Stimulated activated CD8-positive, alpha-beta memory T cell treated with anti-CD3 and anti-CD28 coated beads, Interleukin-12 subunit alpha, Interleukin-12 subunit beta, amount 100 ng/mL, for 1 hour (primary cell): ENCODE results near the gene ARSD.
"Not testable (repeated sequence)": the region's sequence is repeated elsewhere in the genome, so short reads cannot be mapped to it uniquely, and the experiment has no call there.

Source experiments
- DNase-seq: peaks from one replicate; pipeline ENCODE4 v3.0.0-alpha.2; 2020; ENCODE audit warnings: low read depth

The ARSD gene, protein sequence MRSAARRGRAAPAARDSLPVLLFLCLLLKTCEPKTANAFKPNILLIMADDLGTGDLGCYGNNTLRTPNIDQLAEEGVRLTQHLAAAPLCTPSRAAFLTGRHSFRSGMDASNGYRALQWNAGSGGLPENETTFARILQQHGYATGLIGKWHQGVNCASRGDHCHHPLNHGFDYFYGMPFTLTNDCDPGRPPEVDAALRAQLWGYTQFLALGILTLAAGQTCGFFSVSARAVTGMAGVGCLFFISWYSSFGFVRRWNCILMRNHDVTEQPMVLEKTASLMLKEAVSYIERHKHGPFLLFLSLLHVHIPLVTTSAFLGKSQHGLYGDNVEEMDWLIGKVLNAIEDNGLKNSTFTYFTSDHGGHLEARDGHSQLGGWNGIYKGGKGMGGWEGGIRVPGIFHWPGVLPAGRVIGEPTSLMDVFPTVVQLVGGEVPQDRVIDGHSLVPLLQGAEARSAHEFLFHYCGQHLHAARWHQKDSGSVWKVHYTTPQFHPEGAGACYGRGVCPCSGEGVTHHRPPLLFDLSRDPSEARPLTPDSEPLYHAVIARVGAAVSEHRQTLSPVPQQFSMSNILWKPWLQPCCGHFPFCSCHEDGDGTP

DNA sequence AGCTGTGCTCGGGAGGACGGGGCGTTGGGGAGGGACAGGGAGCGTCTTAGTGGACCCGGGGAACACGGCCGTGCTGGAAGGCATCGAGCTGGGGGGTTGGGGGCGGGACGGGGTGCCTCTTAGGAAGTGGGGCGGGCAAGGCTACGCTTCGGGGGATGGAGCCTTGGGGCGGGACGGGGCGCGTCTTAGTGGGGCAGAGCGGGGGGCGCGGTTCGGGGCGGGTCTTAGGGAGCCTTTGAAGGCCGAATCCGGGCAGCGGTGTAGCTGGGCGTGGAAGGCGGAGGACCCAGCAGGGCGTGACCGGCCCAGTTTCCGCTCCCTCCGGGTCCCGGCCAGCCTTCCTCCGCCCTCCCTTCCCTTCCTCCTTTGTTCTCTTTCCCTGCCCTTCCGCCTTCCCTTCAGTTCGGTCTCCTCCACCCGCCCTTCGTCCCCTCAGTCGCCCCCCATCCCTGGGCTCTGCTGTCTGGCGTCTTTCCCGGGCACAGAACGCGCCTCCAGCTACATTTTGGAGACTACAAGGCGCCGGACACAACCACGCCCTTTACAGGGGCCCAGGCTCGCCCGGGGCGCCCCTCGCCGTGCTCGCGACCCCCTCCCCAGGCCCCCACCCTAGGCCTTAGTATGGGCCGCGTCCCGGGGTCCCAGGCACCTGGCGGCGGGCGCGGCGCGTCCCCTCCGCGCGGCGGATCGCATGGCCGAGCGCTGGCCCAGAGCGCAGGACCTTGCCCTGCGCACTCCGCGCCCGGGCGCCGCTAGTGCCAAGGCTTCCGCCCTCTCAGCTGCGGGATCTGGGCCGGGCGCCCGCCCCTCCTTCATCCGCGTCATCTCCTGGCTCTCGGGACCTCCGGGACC lies at the start of gene ARSD:
ARSD (minus strand) TSS at position 757 of the 852 bp plus-strand sequence; CDS start at position 693, 64 bp downstream.
- no peak for DNase-seq

DNA sequence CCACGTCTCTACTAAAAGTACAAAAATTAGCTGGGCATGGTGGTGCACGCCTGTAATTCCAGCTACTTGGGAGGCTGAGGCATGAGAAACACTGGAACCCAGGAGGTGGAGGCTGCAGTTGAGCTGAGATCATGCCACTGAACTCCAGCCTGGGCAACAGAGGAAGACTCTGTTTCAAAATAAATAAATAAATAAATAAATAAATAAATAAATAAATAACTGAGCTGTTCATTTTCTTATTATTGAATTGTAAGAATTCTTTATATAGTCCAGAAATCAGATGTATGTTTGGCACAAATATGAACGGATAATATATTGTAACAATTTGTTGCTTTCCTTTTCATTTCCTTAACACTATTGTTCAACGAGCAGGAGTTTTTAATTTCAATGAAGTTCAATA lies 49.5 kb upstream of the ARSD start:
- not testable (repeated sequence) for DNase-seq

DNA sequence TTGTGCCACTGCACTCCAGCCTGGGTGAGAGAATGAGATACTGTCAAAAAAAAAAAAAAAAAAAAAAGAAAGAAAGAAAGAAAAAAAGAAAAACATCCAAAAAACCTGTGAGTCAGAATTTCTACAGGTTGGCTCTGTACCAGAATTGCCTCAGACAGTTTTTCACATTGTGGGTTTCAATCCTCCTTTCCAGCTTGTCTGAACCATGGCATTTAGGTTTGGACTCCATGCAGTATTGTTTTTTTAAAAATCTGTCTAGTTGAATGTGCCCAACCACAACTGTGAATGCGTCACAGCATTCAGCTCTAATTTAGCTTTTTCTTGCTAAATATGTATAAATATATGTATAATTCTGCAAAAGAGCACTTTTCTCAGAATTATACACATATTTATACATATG lies 45.8 kb upstream of the ARSD start:
- no peak for DNase-seq

DNA sequence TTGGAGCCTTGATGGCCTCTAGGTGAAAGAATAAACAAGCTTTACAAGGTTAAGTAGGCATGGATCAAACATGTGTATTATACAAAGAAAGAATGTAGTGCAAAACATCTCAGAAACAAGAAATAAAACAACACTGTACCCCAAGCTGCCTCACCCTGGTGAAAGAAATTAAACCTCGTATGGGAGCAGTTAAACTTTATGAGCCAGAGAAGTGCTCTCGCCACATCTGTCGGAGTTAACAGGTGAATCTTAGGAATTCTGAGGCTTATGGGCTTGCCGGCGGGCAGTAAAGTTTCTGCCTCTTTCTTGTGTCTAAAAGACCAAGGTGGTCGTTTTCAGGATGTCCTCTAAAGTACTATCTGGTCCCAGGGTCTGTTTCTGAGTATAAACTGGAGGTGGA lies 43.3 kb upstream of the ARSD start:
- no peak for DNase-seq

DNA sequence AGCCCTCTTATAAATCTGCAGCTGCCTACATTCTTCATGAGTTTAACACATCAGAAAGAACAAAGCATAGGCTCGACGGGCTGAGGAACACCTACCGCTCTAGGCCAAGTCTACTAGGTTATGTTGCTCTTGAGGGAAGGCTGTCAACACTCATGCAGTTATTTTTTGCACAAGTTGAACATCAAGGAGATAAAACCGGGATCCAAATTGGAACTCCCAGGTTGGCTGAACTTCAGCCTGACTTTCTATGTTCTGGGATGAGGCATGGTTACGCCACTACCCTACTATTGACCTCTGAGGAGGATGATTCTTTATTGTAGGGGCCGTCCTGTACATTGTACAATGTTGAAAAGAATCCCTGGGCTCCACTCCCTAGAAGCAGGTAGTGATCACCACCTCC lies 39.9 kb upstream of the ARSD start:
- DNase-seq: no peak

DNA sequence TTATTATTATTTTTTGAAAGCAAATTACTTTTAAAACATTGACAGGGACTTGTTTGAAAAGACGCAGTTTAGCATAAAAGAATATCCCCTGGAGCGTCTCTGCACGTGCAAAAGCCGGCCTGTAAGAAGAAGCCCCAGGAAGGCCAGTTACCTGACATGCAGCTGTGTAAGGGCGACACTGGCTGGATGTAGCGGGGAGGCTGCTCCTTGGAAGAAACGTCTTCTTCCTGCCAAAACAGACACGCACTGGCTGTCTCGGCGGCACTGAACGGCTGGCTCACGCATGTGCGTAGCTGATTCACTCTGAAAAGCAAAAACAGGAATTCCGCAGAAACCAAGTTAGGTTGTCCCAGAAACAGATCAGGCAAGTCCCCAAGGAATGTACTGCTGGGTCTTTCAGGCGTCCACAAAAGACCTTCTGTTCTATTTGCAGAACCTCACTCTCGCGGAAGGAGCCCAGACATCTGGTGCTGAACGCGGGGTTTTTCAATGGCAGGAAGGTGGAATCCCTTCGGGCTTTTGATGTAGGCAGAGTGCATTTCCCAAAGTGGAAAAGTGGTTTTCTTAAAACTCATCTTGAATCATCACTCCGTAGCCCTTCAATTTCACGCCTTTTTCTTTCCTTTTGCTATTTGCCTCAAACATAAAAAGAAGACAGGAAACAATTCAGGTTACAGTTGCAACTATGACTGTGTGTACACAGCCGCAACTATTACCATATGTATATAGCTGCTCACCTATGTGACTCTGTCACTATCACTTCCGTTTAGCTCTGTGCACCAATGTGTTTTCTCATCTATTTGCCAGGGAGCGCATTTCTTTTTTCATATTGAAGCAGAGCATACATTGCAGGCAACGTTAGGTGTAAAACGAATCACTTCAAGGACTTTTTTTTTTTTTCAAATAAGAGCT lies 39.1 kb upstream of the ARSD start:
- no peak for DNase-seq

DNA sequence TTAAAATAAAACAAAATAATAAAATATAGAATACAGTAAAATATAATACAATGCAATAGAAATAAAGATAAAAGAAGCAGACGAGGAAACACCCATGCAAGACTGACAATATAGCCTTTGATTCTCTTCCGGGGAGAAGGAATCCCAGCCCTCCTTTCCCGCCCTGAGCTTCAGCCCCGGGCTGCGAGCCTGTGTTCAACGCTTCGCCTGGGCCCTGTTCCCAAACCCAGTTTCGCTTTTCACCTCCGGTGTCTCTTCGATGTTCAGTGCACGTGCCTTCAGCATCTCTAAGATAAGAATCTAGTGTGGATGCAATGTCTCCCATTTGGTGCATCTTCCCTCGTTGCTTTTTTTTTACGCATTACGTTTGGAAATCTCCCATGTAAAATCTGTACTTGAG lies 38.4 kb upstream of the ARSD start:
- no peak for DNase-seq

DNA sequence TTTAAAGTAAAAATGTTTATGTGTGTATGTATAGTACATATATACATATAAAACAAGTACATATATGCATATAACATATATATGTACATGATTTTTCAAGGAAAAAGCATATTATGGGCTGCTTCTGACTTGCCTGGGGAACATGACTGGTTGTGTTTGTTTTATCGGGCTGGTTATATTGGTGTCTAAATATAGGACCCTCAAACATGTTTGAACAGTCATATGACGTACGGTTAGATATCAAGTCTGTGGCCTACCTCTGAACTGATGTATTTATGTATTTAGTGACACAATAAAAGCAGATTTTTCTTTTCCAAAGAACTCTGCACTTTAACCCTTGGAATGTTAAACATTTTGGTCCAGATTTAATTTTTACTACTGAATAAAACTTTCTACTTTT lies 37.9 kb upstream of the ARSD start:
- no peak for DNase-seq

DNA sequence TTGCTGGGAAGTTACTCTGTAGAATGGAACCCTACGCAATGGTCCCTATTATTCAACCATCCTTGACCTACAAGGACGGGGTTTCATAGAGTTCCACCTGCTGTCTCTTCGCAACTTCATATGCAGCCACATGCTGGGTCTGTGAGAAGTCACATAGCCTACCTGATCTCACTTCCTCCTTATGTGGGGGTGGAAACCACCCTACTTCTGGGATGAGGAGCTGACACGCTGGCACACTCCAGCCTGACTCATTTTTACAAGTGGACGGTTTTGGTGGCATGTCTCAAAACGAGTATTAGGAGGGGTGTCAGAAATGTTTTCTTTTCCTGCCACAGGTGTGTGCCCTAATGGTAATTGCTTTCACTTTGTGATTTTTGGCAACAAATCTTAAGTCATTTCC lies 36.8 kb upstream of the ARSD start:
- DNase-seq: no peak

DNA sequence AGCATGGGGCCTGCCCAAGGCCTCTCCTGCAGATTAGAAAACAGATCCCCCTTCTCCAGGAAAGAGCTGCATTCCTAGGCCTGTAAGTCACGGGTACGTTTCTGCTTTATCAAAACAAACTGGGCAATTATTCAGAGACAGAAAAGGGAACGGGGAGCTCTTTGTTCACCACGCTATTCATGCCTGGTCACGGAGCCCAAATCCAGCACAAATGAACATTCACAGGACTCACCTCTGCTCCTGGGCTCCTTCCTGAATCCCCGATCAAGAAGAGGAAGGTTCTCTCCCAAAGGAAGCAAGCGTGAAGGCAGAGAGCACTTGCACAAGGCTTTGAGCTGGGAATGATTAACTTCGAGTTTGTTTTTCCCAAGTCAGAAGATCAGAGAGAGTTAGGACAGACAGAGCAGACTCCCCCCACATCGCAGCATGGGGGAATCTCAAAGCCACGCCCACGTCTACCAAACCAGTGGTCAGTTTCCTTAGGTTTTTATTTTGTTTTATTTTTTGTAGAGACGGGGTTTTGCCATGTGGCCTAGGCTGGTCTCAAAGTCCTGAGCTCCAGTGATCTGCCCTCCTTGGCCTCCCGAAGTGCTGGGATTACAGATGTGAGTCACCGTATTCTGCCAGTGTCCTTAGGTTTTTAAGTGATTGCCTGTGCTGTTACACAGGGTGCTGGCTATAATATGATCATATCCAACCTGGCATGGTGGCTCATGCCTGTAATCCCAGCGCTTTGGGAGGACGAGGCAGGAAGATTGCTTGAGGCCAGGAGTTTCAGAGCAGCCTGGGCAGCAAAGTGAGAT lies 35.1 kb upstream of the ARSD start:
- DNase-seq: not testable (repeated sequence)

DNA sequence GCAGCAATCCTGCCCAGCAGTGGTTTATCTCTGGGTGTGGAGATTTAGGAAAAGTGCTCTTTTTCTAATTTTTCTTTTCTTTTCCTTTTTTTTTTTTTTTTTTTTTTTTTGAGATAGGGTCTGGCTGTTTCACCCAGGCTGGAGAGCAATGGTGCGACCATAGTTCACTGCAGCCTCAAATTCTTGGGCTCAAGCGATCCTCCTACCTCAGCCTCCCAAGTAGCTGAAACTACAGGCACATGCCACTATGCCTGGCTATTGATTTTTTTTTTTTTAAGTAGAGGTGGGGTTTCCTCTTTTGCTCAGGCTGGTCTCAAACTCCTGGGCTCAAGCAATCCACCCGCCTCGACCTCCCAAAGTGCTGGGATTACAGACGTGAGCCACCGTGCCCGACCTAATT lies 34.3 kb upstream of the ARSD start:
- DNase-seq: not testable (repeated sequence)

DNA sequence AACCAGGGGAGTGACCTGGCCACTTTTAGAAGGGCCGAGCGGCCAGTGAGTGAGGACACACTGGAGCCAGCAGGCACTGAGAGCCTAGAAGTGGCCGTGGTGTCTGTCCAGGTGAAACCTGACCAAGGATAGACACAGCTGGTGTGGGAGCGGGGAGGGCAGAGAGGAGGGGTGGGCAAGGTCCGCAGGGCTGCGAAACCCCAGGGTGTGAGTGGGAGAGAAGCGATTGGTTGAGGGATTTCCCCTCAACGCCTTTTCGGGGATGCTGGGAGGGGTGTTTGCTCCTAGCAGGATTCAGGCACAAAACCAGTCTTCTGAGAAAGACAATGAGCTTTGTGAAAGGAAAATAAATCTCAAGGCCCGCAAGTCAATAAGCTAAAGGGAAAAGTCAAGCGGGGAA lies 33.2 kb upstream of the ARSD start:
- no peak for DNase-seq

DNA sequence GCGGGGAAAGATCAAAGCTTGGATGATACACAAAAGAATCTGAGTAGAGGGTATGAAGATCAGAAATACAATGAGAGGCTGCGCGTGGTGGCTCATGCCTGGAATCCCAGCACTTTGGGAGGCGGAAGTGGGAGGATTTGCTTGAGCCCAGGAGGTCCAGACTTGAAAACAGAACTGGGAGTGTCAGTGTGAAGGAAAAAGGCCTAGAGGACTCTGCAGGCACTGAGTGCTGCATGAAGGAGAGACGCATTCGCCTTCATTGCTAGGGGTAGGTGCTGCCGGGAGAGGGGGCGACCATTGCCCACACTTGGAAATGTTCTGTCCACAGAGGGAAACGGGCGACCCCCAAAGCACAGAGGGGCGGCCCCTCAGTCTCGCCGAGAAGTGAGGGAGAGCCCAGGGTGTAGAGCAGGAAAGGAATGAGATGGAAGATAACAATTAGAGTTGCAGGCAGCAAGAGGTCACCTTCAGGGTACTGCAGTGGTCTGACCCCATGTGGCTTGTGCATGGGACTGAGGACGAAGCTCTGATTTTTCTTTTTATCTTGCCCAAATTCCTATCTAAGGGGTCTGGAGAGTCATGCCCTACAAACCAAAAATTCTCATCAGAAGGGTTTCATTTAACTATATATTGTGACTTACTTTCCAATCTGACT lies 31.8 kb upstream of the ARSD start:
- DNase-seq: no peak

DNA sequence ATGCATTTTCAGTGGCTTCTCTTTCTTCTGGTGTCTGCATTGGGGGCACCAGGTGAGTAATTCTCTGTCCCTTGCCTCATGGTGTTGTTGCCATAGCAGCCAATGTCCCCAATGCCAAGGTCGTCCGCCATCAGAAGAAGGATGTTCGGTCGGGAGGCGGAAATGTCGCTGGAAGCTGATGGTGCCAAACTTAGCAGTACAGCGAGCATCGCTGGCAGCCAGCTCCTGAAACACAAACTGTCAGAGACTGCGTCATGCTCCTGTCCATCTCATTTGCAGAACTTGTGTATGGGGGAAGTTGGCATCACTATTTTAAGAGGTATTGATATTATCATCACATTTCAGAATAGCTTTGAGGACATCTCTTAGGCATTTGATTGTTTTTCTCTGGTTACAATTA lies 29.1 kb upstream of the ARSD start:
- no peak for DNase-seq

DNA sequence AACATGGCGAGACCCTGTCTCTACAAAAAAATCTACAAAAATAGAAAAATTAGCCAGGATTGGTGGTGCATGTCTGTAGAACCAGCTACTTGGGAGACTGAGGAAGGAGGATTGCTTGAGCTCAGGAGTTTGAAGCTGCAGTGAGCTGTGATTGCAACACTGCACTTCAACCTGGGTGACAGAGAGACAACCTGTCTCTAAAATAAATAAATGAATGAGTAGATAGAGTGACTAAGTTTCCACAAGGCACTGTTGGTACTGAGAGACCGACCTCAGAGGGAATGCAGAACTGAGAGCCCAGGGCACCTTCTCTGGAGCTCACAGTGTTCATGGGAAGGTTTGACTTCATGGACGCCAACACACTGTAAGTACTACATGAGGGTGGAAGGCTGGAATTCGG lies 26.7 kb upstream of the ARSD start:
- no peak for DNase-seq

DNA sequence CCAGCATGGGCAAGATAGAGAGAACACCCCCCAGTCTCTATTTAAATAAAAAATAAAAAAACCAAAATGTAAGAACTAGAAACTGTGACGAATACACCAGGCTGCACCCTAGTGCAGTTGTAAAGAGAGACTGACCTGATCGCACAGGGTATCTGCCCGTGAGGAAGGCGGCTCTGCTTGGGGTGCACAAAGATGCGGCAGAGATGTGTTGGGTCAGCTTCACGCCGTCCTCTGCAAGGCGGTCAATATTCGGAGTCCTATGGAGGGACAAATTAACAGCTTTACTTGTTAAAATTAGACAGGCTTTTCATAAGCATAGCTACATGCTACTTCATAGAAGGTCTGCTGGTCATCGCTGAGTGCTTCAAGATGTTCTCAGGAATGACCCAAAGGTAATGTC lies 26.1 kb upstream of the ARSD start:
- no peak for DNase-seq

DNA sequence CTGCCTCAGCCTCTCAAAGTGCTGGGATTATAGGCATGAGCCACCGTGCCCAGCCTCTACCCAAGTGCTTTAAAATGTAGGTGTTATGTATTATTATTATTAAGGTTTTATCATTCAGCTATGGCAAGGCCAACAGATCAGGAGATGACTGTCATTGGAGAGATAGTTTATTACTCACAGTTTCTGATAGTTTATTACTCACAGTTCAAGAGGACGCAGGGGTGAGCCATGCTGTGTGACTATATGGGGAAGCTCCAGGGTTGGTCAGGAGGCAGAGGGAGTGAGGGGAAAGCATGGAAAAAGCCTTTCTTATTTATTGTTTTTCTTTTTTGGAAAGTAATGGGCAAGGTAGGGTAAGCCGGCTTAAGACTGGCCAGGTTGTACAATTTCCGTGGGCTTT lies 25.4 kb upstream of the ARSD start:
- no peak for DNase-seq

DNA sequence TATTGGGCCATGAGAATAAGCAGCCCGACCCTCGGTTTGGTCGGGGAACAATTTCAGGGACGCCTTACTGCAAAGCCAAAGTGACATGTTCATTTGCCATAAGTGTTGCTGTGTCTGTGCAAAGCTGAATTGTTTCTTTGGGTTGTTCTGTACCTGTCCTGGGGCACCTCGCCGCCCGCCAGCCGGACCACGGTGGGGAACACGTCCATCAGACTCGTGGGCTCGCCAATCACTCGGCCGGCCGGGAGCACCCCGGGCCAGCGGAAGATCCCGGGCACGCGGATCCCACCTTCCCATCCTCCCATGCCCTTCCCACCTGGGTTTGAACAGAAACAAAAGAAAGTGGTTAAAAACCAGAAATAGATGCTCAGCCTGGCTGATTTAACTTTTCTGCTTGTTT lies 8.8 kb upstream of the ARSD start:
- DNase-seq: not testable (repeated sequence)

DNA sequence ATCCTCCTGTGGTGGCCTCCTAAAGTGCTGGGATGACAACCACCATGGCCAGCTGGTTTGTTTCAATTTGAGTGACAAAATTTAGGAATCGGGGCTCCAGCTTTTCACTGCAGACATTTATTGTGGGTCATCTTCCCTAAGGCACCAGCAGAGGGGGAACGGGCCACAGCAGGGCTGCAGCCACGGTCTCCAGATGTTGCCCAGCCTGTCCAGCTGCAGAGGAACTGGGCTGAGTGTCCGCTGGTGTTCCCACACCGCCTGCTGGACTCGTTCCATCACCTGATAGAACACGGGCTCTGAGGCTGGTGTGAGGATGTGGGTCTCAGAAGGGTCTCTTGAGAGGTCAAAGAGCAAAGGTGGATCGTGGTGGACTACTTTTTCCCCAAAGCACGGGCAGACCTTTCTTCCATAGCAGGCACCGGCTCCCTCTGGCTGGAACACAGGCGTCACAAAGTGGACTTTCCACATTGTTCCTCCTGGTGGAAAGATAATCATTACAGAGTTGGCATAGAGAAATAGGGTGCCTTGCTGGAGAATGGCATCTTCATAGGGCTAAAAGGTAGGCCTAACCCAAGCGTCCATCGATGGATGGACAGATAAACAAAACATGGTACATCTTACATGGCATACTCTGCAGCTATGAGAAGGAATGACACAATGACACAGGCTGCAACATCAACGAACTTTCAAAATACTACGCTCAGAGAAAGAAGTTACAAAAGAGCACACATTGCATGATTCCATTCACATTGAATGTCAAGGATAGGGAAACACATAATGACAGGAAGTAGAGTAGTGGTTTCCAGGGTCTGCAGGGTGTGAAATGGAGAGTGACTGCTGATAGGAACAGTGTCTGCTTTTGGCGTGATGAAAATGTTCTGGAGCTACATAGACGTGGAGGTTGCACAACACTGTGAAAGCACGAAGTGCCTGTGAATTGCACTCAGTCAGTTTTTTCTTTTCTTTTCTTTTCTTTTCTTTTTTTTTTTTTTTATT lies 5.9 kb upstream of the ARSD start:
- no peak for DNase-seq
